HG03520 (cell line): ENCODE measurements around the gene POGLUT3.

ENCODE experiments used
- ATAC-seq: cut with Tn5 transposase; IDR thresholded peaks from one replicate; pipeline ENCODE4 v1.9.1; 2021; ENCODE audit warnings: mild to moderate bottlenecking, moderate library complexity; ENCODE audit not compliant: unreplicated experiment

Gene POGLUT3

GRCh38 chr11:108500721-108501120 lies 2.5 kb upstream of the POGLUT3 start:
- ATAC-seq, result no peak

DNA sequence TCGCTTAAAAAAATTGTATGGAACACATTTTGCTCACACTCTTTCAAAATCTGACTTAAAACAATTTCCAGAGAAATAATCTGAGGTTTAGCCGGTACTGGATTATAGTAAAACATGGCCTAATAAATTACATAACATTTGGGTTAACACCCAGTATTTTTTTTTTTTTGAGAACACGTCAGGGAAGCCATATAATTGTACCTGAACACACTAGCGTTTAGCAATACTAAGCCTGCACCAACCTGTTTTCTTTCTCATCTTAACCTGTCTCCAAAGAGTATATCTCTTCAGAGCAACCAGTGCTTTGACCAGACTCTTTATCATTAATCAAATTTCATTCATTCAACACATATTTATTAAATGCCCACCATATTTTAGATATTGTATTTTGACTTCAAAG lies 2.0 kb upstream of the POGLUT3 start:
- ATAC-seq, result no peak

DNA sequence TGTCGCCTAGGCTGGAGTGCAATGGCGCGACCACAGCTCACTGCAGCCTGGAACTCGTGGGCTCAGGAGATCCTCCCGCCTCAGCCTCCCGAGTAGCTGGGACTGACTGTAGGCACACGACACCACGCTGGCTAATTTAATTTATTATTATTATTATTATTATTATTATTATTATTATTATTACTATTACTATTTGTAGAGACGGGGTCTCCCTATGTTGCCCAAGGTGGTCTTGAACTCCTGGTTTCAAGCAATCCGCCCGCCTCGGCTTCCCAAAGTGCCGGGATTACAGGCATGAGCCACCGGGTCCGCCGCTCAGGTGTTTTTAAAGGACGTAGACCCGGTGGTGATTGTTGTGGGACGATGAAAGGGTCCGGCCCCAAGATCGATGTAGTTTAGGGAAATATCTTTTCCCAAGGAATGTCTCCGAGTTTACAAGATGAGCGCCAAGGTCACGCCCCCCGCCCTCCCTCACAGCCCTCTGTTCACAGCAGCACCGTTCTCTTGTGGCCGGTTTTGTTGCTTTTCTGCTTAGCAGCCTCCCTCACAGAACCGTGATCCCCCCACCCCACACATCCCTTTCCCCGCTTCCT lies 728 bp upstream of the POGLUT3 start:
- no peak for ATAC-seq

- peak; percentile 45 for ATAC-seq
Measured at GRCh38 chr11:108497317-108498045, 703 bp downstream of the POGLUT3 start.

- ATAC-seq, result no peak
Measured at GRCh38 chr11:108496643-108497256, 1.4 kb downstream of the POGLUT3 start.

- ATAC-seq, result no peak
Measured at GRCh38 chr11:108495326-108495725, 2.9 kb downstream of the POGLUT3 start.

GRCh38 chr11:108494182-108494581 lies 4.0 kb downstream of the POGLUT3 start:
- no peak for ATAC-seq

DNA sequence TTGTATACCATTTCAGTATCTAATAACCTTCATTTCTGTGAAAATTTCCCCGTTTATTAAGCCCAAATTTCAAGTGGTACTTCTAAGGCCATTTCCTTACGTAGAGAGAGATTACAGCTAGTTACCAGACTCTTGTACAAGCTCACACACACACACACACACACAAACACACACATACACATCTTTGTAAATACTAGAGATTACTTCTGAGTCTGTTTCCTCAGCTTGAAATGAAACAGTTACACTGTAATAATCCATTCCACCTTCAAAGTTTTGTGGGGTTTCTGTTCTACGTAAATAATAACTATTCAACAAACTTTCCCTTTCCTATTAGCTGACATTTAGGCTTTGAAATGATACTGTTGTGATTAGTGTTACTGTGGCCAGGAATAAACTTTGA lies 6.2 kb downstream of the POGLUT3 start:
- no peak for ATAC-seq

DNA sequence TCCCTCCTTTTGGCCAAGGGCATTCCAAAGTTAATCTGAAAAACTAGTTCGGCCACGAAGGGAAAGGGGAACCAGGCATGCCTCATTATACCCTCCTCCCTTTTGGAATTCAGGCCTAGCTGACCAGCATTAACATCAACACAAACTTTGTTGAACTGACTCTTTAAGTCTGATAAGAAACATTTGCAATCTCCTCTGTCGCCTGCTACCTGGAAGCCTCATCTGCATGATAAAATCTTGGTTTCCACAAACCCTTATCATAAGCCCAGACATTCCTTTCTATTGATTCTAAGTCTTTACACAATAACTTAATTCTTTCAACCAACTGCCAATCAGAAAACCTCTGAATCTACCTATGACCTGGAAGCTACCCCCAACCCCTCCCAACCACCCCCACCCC lies 11.4 kb downstream of the POGLUT3 start:
- no peak for ATAC-seq

- no peak for ATAC-seq
Measured at GRCh38 chr11:108486331-108486730, 11.9 kb downstream of the POGLUT3 start.

GRCh38 chr11:108483163-108483562 lies 15.0 kb downstream of the POGLUT3 start:
- ATAC-seq, result no peak

DNA sequence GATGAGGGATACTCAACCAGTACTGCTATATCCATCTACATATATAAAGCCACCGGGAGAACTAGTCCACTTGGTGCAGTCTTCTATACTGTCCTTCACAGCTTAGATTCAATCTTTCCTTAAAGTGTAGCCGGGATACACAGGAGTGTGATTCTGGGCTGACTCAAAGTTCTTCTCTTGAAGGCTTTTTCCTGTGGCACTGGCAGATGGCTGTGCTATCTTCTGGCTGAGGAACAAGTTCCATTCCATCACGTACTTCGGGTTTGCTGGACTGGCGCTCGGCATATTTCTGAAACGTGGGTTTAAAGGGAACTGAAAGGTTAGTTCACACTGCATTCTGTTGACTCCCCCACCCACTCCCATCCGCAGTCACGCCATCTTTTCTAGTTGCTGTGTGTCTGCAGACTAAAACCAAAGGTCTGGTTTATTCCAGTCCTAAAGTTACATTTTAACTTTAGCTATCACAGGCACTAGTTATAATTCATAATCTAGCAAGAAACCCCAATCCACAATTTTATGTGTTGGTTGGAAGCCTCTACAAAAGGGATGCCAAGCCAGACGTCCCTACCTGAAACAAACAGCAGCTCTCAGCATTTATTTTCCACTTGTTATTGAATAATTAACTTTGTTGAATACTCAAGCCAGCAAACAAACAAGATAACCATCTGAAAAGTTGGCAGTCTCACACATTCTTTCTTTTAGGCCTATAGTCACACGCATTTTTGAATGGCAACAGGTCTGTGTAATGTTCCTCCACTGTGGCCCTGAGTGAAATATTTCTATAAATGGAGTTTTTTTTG lies 23.3 kb downstream of the POGLUT3 start:
- no peak for ATAC-seq

DNA sequence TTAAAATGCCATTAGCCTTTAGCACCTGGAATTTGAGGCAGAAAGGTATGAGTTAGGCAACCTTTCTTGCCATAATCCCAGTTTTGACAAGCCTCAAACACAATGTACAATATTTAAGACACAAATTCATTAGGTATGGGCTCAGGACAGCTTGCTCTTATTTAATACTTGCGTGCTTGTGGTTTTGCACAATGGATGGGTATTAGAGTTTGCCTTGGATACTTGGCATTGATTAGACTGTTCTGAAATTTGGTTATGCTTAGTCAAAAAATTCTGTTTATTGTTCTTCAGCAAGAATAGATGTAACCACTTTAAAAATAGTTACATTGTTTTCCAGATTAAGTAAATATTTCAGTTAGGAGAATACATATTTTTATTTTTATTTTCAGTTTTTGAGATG lies 25.5 kb downstream of the POGLUT3 start:
- no peak for ATAC-seq

GRCh38 chr11:108468478-108468864 lies 29.7 kb downstream of the POGLUT3 start:
- no peak for ATAC-seq

DNA sequence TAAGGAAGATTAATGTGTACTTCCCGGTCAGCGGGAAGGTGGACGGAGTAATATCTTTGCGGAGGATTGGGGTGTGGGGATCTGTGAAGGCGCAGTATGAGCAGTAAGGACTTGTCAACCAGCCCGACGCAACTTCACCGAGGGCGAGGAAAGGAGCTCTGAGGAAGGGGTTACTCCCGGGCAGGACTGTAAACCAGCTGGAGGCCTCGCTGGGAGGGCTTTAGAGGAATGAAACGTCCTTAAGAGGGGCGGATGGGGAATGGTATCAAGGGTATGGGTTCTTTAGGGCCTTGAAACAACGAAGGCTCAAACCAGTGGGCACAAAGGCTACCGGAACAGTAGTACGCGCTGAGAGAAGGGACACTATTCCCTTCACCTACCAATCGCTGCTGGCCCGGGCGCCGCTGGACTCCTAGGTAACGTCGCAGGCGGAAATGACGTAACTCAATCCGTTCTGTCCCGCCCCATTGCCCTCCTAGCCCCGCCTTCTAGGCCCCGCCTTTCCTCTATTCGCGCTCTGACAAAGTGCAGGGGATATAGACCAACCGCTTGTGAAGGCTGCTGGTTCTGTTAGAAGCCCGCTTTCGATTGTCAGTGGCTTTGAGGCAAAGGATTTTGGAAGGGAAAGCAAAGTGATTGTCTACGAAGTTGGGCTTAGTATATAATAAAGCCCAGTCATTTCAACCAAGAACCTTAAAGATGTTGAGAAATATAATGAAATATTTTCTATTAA lies 30.9 kb downstream of the POGLUT3 start, which contains the start of gene C11orf65:
TSS of gene C11orf65 (minus strand) at position 439 of the 733 bp plus-strand sequence. CDS start 5,970 bp downstream, outside the sequence.
- peak; percentile 99 for ATAC-seq

DNA sequence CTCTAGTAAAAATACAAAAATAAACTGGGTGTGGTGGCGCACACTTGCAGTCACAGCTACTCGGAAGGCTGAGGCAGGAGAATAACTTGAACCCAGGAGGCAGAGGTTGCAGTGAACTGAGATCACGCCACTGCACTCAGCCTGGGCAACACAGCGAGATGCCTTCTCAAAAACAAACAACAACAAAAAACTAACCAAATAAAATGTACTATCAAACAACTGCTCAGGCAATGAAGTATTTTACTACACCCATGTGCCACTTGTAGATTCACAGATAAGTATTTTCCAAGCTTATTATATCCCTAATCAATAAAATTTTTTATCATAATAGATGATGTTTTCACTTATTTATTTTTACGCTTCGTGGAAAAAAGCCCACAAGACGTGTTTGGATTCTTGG lies 31.8 kb downstream of the POGLUT3 start:
- no peak for ATAC-seq

- no peak for ATAC-seq
Measured at GRCh38 chr11:108453207-108453835, 44.9 kb downstream of the POGLUT3 start.
